Calu3 (cell line): Measurements from ENCODE around the gene NPIPB8. TPM values are rescaled to one million over a fixed set of nuclear protein-coding genes. Genes with fewer than 3 reads are reported as not detected.
"Not testable (repeated sequence)": the region's sequence is repeated elsewhere in the genome, so short reads cannot be mapped to it uniquely, and the experiment has no call there.

Experiments
- BruUV-seq: library from RNA; stranded (reverse); fragments of 400-500 nt; replicated peaks from 2 replicates; lab custom pipeline; 2021; lab: Mats Ljungman, UMichigan
- CTCF ChIA-PET: fragments of 300-600 bp; sonication (Branson Sonifier 250); formaldehyde crosslinking; loops from one replicate; lab custom pipeline; 2022; ENCODE audit warnings: antibody characterized with exemption; lab: Charles Lee
- DNase-seq: peaks from one replicate; pipeline ENCODE4 v3.0.0; 2022
- H3K27ac Mint-ChIP-seq: one replicate; pipeline ENCODE4 v1.8.0; 2022; ENCODE audit warnings: mixed read lengths; ENCODE audit not compliant: unreplicated experiment
- H3K27me3 Mint-ChIP-seq: one replicate; pipeline ENCODE4 v1.8.0; 2022; ENCODE audit warnings: mixed read lengths; ENCODE audit not compliant: unreplicated experiment
- H3K36me3 Mint-ChIP-seq: one replicate; pipeline ENCODE4 v1.8.0; 2022; ENCODE audit warnings: mild to moderate bottlenecking, moderate library complexity, mixed read lengths; ENCODE audit not compliant: insufficient read depth, unreplicated experiment
- H3K4me1 Mint-ChIP-seq: one replicate; pipeline ENCODE4 v1.8.0; 2022; ENCODE audit warnings: mild to moderate bottlenecking, low read depth, mixed read lengths; ENCODE audit not compliant: unreplicated experiment
- H3K4me3 Mint-ChIP-seq: one replicate; pipeline ENCODE4 v1.8.0; 2022; ENCODE audit warnings: mild to moderate bottlenecking, low read depth, moderate library complexity, mixed read lengths; ENCODE audit not compliant: unreplicated experiment
- H3K9me3 Mint-ChIP-seq: one replicate; pipeline ENCODE4 v1.8.0; 2022; ENCODE audit warnings: low read depth, mixed read lengths; ENCODE audit not compliant: unreplicated experiment
- CTCF ChIP-seq: fragments of 200-600 bp; IDR thresholded peaks from one replicate; pipeline ENCODE4 v1.8.0; 2022; ENCODE audit warnings: antibody characterized with exemption; ENCODE audit not compliant: unreplicated experiment
- intact Hi-C: fragments of 100-400 bp; cut with micrococcal nuclease; formaldehyde crosslinking; loops from one replicate; pipeline ENCODE4 v1.10.0; 2022; ENCODE audit not compliant: unreplicated experiment
- total RNA-seq: library from RNA; stranded (reverse); gene quantifications from 2 replicates; pipeline ENCODE4 v1.2.3, GENCODE V29; 2022

NPIPB8 gene
- total RNA-seq, 1 experiment from 2014 or later, result 1.2 TPM

GRCh38 chr16:28591355-28591754, 46.5 kb upstream of the NPIPB8 start:
- no peak for DNase-seq
- H3K27ac Mint-ChIP-seq, result no peak overlapping the region
- no peaks in the 10 kb centered on the region for H3K9me3 Mint-ChIP-seq
- CTCF ChIA-PET, result interaction anchor here (0.6 kb wide), 1 partner anchor 29 kb away, joined by 3 read pairs; no protein-coding TSS in a partner anchor
- BruUV-seq, result no TSS peak
- intact Hi-C loops, result no loop called here
- TF ChIP-seq CTCF, result no peak
- H3K4me1 Mint-ChIP-seq, result peaks cover 14% of the 10 kb centered on the region
- H3K27me3 Mint-ChIP-seq, result no peaks in the 10 kb centered on the region
- H3K36me3 Mint-ChIP-seq, result peaks cover 19% of the 10 kb centered on the region
- H3K4me3 Mint-ChIP-seq, result no peak overlapping the region

- no peak for TF ChIP-seq CTCF
- intact Hi-C loops, result no loop called here
- H3K9me3 Mint-ChIP-seq, result no peaks in the 10 kb centered on the region
- H3K4me3 Mint-ChIP-seq, result no peak overlapping the region
- DNase-seq, result no peak
- CTCF ChIA-PET, result no interaction called here
- BruUV-seq, result no TSS peak
- H3K27me3 Mint-ChIP-seq, result no peaks in the 10 kb centered on the region
- peaks cover 23% of the 10 kb centered on the region for H3K36me3 Mint-ChIP-seq
- H3K4me1 Mint-ChIP-seq, result peaks cover 19% of the 10 kb centered on the region
- no peak overlapping the region for H3K27ac Mint-ChIP-seq
Measured at GRCh38 chr16:28592511-28592910, 45.4 kb upstream of the NPIPB8 start.

GRCh38 chr16:28592979-28593553, 44.8 kb upstream of the NPIPB8 start:
- CTCF ChIA-PET, result no interaction called here
- intact Hi-C loops, result no loop called here
- H3K4me3 Mint-ChIP-seq, result no peak overlapping the region
- no peaks in the 10 kb centered on the region for H3K9me3 Mint-ChIP-seq
- no TSS peak for BruUV-seq
- no peak overlapping the region for H3K27ac Mint-ChIP-seq
- TF ChIP-seq CTCF, result no peak
- H3K4me1 Mint-ChIP-seq, result peaks cover 23% of the 10 kb centered on the region
- H3K36me3 Mint-ChIP-seq, result peaks cover 23% of the 10 kb centered on the region
- no peak for DNase-seq
- H3K27me3 Mint-ChIP-seq, result no peaks in the 10 kb centered on the region

- CTCF ChIA-PET, H3K27ac Mint-ChIP-seq, H3K9me3 Mint-ChIP-seq, intact Hi-C loops, H3K4me3 Mint-ChIP-seq, H3K27me3 Mint-ChIP-seq, BruUV-seq, DNase-seq: not testable (repeated sequence)
- H3K36me3 Mint-ChIP-seq, result peaks cover 23% of the 10 kb centered on the region
- H3K4me1 Mint-ChIP-seq, result peaks cover 24% of the 10 kb centered on the region
Measured at GRCh38 chr16:28595451-28595850, 42.4 kb upstream of the NPIPB8 start.

- H3K36me3 Mint-ChIP-seq, result peaks cover 23% of the 10 kb centered on the region
- no peaks in the 10 kb centered on the region for H3K27me3 Mint-ChIP-seq
- BruUV-seq, result TSS peak; percentile 42
- DNase-seq, result no peak
- peak overlapping the region; percentile 25 for H3K27ac Mint-ChIP-seq
- intact Hi-C loops, result no loop called here
- TF ChIP-seq CTCF, result no peak
- CTCF ChIA-PET, result interaction anchor here (0.7 kb wide), 1 partner anchor 540 kb away, joined by 3 read pairs; no protein-coding TSS in a partner anchor
- H3K9me3 Mint-ChIP-seq, result no peaks in the 10 kb centered on the region
- peak overlapping the region; percentile 17 for H3K4me3 Mint-ChIP-seq
- peaks cover 24% of the 10 kb centered on the region for H3K4me1 Mint-ChIP-seq
Measured at GRCh38 chr16:28596115-28596630, 41.7 kb upstream of the NPIPB8 start.
